ENCODE measurements around the gene UBP1.
"Not testable (repeated sequence)": the region's sequence is repeated elsewhere in the genome, so short reads cannot be mapped to it uniquely, and the experiment has no call there.

Gene UBP1

DNA sequence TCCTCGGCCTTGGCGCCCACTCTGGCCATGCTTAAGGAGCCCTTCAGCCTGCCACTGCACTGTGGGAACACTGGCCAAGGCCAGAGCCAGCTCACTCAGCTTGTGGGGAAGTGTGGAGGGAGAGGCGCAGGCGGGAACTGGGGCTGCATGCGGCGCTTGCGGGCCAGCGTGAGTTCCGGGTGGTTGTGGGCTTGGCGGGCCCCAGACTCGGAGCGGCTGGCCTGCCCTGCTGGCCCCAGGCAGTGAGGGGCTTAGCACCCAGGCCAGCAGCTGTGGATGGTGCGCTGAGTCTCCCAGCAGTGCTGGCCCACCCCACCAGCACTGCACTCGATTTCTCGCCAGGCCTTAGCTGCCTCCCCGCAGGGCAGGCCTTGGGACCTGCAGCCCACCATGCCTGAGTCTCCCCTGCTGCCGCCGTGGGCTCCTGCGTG lies 13.1 kb upstream of the UBP1 start:
- no peak overlapping the region for H3K4me2 ChIP-seq (ENCODE audit: low read length)
- H3K27me3 ChIP-seq (ENCODE audit: insufficient read depth, low read length), result no peaks in the 10 kb centered on the region
- H3K9me2 ChIP-seq (ENCODE audit: low read depth, low read length), result no peaks in the 10 kb centered on the region
- H4K20me1 ChIP-seq (ENCODE audit: insufficient read depth, low read length), result no peaks in the 10 kb centered on the region
- TF ChIP-seq EZH2 (IDR thresholded peaks at IDR 0.05; ENCODE audit: borderline replicate concordance, low read length), result no peak
- TF ChIP-seq, protein P1, sequence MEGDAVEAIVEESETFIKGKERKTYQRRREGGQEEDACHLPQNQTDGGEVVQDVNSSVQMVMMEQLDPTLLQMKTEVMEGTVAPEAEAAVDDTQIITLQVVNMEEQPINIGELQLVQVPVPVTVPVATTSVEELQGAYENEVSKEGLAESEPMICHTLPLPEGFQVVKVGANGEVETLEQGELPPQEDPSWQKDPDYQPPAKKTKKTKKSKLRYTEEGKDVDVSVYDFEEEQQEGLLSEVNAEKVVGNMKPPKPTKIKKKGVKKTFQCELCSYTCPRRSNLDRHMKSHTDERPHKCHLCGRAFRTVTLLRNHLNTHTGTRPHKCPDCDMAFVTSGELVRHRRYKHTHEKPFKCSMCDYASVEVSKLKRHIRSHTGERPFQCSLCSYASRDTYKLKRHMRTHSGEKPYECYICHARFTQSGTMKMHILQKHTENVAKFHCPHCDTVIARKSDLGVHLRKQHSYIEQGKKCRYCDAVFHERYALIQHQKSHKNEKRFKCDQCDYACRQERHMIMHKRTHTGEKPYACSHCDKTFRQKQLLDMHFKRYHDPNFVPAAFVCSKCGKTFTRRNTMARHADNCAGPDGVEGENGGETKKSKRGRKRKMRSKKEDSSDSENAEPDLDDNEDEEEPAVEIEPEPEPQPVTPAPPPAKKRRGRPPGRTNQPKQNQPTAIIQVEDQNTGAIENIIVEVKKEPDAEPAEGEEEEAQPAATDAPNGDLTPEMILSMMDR (IDR thresholded peaks at IDR 0.05; ENCODE audit: low read length), result no peak
- H3F3A ChIP-seq (ENCODE audit: insufficient read depth, low read length), result no peaks in the 10 kb centered on the region
- H3K79me2 ChIP-seq (ENCODE audit: insufficient read depth, low read length), result no peaks in the 10 kb centered on the region
- no peaks in the 10 kb centered on the region for H3K36me3 ChIP-seq (ENCODE audit: insufficient read depth, low read length)
- H3K9ac ChIP-seq (ENCODE audit: low read length), result no peak overlapping the region
- H3K4me3 ChIP-seq (ENCODE audit: low read depth, low read length, poor library complexity, severe bottlenecking), result no peak overlapping the region
- no peak overlapping the region for H2AFZ ChIP-seq (ENCODE audit: low read length)
- no peaks in the 10 kb centered on the region for H3K4me1 ChIP-seq (ENCODE audit: insufficient read depth, low read length, severe bottlenecking)
- H3K9me3 ChIP-seq (ENCODE audit: low read length), result no peaks in the 10 kb centered on the region; the same call in 1 of the 2 replicates
- no peak overlapping the region for H3K27ac ChIP-seq (ENCODE audit: low read depth, low read length, poor library complexity, severe bottlenecking)

DNA sequence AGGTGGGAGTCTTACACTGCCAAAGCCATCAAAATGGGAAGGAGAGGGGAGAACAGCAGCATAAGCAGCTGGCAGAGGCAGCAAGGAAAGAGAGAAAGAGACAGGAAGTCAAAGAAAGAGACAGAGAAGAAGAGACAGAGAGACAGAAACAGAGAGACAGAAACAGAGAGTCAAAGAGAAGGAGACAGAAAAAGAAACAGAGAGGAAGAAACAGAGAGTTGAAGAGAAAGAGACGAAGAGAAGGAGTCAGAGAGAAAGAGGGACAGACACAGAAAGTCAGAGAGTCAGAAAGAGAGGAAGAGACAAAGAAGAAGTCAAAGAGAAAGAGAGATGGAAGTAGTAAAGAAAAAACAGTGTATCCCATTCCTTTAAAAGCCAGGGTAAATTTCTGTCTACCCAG lies 11.8 kb upstream of the UBP1 start:
- not testable (repeated sequence) for H3K9ac ChIP-seq (ENCODE audit: low read length); H3K4me2 ChIP-seq (ENCODE audit: low read length); H3K79me2 ChIP-seq (ENCODE audit: insufficient read depth, low read length); H3K4me3 ChIP-seq (ENCODE audit: low read depth, low read length, poor library complexity, severe bottlenecking); H3K27me3 ChIP-seq (ENCODE audit: insufficient read depth, low read length); H3K36me3 ChIP-seq (ENCODE audit: insufficient read depth, low read length); H3K27ac ChIP-seq (ENCODE audit: low read depth, low read length, poor library complexity, severe bottlenecking); H2AFZ ChIP-seq (ENCODE audit: low read length); H4K20me1 ChIP-seq (ENCODE audit: insufficient read depth, low read length); H3F3A ChIP-seq (ENCODE audit: insufficient read depth, low read length); H3K9me2 ChIP-seq (ENCODE audit: low read depth, low read length); H3K4me1 ChIP-seq (ENCODE audit: insufficient read depth, low read length, severe bottlenecking); H3K9me3 ChIP-seq (ENCODE audit: low read length)

GRCh38 chr3:33447958-33448357 lies 7.8 kb upstream of the UBP1 start:
- Histone ChIP-seq H2AFZ (ENCODE audit: low read length) (no peak overlapping the region), H3K36me3 (ENCODE audit: insufficient read depth, low read length) (no peaks in the 10 kb centered on the region), H3F3A (ENCODE audit: insufficient read depth, low read length) (no peaks in the 10 kb centered on the region), H3K79me2 (ENCODE audit: insufficient read depth, low read length) (no peaks in the 10 kb centered on the region), H3K27me3 (ENCODE audit: insufficient read depth, low read length) (no peaks in the 10 kb centered on the region), H3K4me3 (ENCODE audit: low read depth, low read length, poor library complexity, severe bottlenecking) (no peak overlapping the region), H3K4me2 (ENCODE audit: low read length) (no peak overlapping the region), H3K9me2 (ENCODE audit: low read depth, low read length) (no peaks in the 10 kb centered on the region), H3K27ac (ENCODE audit: low read depth, low read length, poor library complexity, severe bottlenecking) (no peak overlapping the region), H3K4me1 (ENCODE audit: insufficient read depth, low read length, severe bottlenecking) (no peaks in the 10 kb centered on the region), H3K9ac (ENCODE audit: low read length) (no peak overlapping the region), H4K20me1 (ENCODE audit: insufficient read depth, low read length) (no peaks in the 10 kb centered on the region), H3K9me3 (ENCODE audit: low read length) (no peaks in the 10 kb centered on the region)
- TF ChIP-seq, protein P1 (IDR thresholded peaks at IDR 0.05; ENCODE audit: low read length), result no peak
- no peak for TF ChIP-seq EZH2 (IDR thresholded peaks at IDR 0.05; ENCODE audit: borderline replicate concordance, low read length)

DNA sequence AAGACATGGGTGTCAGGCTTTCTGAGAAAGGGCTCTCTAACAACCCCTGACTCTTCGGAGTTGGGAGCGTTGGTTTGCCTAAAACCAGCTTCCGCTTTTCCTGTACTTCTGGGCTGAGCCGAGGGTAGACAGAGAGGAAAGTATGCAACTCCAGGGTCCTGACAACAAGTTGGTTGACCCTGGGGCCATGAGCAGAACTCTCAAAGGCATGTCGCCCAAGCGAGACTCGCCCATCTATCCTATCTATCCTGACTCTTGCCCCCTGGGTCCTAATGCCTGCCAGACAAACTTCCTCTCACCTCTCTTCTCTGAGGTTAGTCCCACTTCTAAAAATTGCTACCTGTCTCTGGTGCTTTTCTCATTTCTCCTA lies 7.0 kb upstream of the UBP1 start:
- not testable (repeated sequence) for H4K20me1 ChIP-seq (ENCODE audit: insufficient read depth, low read length); H3K36me3 ChIP-seq (ENCODE audit: insufficient read depth, low read length); H3K27me3 ChIP-seq (ENCODE audit: insufficient read depth, low read length); H3K4me1 ChIP-seq (ENCODE audit: insufficient read depth, low read length, severe bottlenecking); H3K4me3 ChIP-seq (ENCODE audit: low read depth, low read length, poor library complexity, severe bottlenecking); H3F3A ChIP-seq (ENCODE audit: insufficient read depth, low read length); H3K9me3 ChIP-seq (ENCODE audit: low read length); H3K27ac ChIP-seq (ENCODE audit: low read depth, low read length, poor library complexity, severe bottlenecking); H2AFZ ChIP-seq (ENCODE audit: low read length); H3K4me2 ChIP-seq (ENCODE audit: low read length); H3K9me2 ChIP-seq (ENCODE audit: low read depth, low read length); H3K9ac ChIP-seq (ENCODE audit: low read length); H3K79me2 ChIP-seq (ENCODE audit: insufficient read depth, low read length)
